ENCODE measurements around the gene IRGQ. TPM values are rescaled to one million over a fixed set of nuclear protein-coding genes. Genes with fewer than 3 reads are reported as not detected.

IRGQ gene
- total and polyA plus RNA-seq, 4 donors: 4.3 to 25.5 (median 13.8) TPM

DNA sequence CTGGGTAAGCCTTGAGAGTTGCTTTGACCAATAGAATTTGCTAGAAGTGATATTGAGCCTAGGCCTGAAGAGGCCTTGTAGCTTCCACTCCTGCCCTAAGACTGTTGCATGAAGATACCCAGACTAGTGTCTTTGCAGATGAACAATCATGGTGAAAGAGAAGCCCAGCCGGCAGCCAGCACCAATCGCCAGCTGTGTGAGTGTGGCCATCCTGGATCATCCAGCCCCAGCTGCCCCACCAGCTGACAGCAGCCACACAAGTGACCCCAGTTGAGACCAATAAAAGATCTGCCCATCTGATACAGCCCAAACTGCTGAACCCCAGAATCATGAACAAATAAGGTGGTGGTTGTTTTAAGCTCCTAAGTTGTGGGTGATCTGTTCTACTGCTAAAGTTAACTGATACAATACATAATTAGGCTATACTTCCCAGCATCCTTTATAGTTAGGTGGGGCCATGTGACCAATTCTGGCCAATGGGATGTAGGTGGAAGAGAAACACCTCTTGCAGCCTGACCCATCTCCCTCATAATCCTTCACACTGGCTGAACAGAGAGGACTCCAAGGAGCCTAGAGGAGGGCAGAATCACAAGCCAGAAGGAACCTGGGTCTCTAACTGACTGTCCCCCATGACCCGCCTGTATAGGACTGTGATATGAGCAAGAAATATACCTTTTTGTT is 32.9 kb upstream of the IRGQ start:
- 90 to 95% methylated on average over 3 of the region's 3 CpGs for WGBS, 2 donors
- H3K27me3 ChIP-seq (ENCODE audit: control insufficient read depth in 1 of 2, insufficient read depth in 2 of 2, low read length in 1 of 2): no peaks in the 10 kb centered on the region

DNA sequence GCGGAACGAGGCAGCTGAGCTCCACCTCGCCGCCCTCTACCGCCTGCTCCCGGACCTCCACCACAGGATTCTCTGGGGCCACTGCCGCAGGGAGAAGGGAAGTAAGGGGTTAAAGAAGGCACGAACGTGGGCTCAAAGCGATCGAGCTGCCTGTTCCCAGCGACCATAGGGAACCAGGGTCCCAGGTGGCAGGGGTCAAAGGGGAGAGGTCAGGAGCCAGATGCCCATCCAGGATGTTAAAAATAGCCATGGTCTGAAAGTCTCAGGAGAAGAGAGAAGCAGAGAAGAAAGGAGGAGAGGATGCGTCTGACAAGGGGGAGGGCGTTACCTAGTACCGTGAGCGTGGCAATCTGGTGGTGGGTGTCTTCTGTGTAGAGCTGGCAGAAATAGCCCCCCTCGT is 30.9 kb upstream of the IRGQ start:
- no peaks in the 10 kb centered on the region for H3K4me1 ChIP-seq (ENCODE audit: control insufficient read depth in 1 of 2, insufficient read depth in 2 of 2, low read length in 2 of 2)
- H3K36me3 ChIP-seq (ENCODE audit: control insufficient read depth in 1 of 2, insufficient read depth in 2 of 2, low read length in 1 of 2): no peaks in the 10 kb centered on the region
- H3K27ac ChIP-seq (ENCODE audit: low read depth in 1 of 2, low read length in 2 of 2): no peak overlapping the region
- 46 to 55% methylated on average over 17 of the region's 17 CpGs for WGBS, 2 donors
- H3K9me3 ChIP-seq (ENCODE audit: control insufficient read depth, low read length): no peaks in the 10 kb centered on the region
- ATAC-seq (ENCODE audit: low FRiP score): no peak
- H3K27me3 ChIP-seq (ENCODE audit: control insufficient read depth in 1 of 2, insufficient read depth in 2 of 2, low read length in 1 of 2): no peaks in the 10 kb centered on the region
- no peak overlapping the region for H3K4me3 ChIP-seq (ENCODE audit: low read length in 2 of 2)
- DNase-seq: no peak
- intact Hi-C loops (cut with DNase I): no loop called here

More for the DNA sequence above, 32.9 kb upstream of the IRGQ start:
- intact Hi-C loops (cut with DNase I): no loop called here
- ATAC-seq (ENCODE audit: low FRiP score) (no peak), DNase-seq (no peak)
- H3K27ac ChIP-seq (ENCODE audit: low read depth in 1 of 2, low read length in 2 of 2): no peak overlapping the region
- H3K36me3 ChIP-seq (ENCODE audit: control insufficient read depth in 1 of 2, insufficient read depth in 2 of 2, low read length in 1 of 2): no peaks in the 10 kb centered on the region
- H3K4me1 ChIP-seq (ENCODE audit: control insufficient read depth in 1 of 2, insufficient read depth in 2 of 2, low read length in 2 of 2): no peaks in the 10 kb centered on the region
- no peak overlapping the region for H3K4me3 ChIP-seq (ENCODE audit: low read length in 2 of 2)
- no peaks in the 10 kb centered on the region for H3K9me3 ChIP-seq (ENCODE audit: control insufficient read depth, low read length)

DNA sequence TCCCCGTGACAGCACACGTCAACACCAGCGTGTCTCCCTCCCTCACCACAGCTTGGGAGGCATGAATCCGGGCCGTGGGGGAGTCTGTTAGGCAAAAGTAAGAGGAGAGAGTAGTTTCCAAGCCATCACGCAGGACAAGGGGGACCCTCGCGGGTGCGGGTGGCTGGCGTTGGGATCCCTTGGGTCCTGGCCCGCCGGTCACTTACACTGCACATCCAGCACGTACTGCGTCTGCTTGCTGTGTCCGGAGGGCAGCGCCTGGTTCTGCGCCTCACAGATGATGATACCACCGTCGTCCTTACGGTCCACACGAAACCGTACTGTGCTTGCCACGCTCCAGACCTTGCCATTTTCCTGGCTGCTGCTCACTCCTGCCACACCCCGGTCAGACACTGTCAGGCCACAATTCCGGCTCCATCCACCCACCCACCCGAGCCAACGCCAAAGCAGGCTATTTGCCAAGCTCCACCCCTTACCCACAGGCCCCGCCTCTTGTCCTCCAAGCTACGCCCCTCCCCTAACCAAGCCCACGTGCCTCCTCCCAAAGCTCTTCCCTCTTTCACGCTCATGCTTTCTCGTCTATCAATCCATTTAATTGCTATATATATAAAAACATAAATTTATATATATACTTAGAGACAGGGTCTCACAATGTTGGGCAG is 30.1 kb upstream of the IRGQ start:
- no peaks in the 10 kb centered on the region for H3K9me3 ChIP-seq (ENCODE audit: control insufficient read depth, low read length)
- no peaks in the 10 kb centered on the region for H3K4me1 ChIP-seq (ENCODE audit: control insufficient read depth in 1 of 2, insufficient read depth in 2 of 2, low read length in 2 of 2)
- H3K4me3 ChIP-seq (ENCODE audit: low read length in 2 of 2): no peak overlapping the region
- intact Hi-C loops (cut with DNase I): no loop called here
- 77 to 80% methylated on average over 32 of the region's 32 CpGs for WGBS, 2 donors
- no peak for DNase-seq
- ATAC-seq (ENCODE audit: low FRiP score): no peak
- no peaks in the 10 kb centered on the region for H3K27me3 ChIP-seq (ENCODE audit: control insufficient read depth in 1 of 2, insufficient read depth in 2 of 2, low read length in 1 of 2)
- H3K27ac ChIP-seq (ENCODE audit: low read depth in 1 of 2, low read length in 2 of 2): no peak overlapping the region
- no peaks in the 10 kb centered on the region for H3K36me3 ChIP-seq (ENCODE audit: control insufficient read depth in 1 of 2, insufficient read depth in 2 of 2, low read length in 1 of 2)

DNA sequence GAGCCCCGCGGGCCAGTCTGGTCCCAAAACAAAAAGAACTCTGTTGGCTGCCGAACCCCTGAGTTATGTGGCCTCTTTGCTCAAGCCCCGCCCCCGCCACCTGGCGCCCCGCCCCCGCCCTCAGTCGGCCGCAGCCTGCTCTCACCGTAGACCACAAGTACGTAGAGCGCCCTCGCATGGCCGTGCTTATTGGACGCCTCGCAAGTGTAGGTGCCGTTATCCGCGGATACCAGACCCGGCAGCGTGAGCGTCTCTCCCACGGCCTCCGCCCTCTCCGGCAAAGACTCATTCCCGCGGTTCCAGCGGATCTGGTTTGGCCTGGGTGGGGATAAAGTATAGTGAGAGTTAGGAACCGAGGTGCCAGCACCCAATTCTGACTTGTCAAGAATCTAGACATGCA is 29.0 kb upstream of the IRGQ start:
- H3K9me3 ChIP-seq (ENCODE audit: control insufficient read depth, low read length): no peaks in the 10 kb centered on the region
- peak in 1 of 2 donors; percentile 77 for DNase-seq
- 32 to 34% methylated on average over 30 of the region's 30 CpGs for WGBS, 2 donors
- intact Hi-C loops (cut with DNase I): no loop called here
- no peak overlapping the region for H3K4me3 ChIP-seq (ENCODE audit: low read length in 2 of 2)
- no peaks in the 10 kb centered on the region for H3K36me3 ChIP-seq (ENCODE audit: control insufficient read depth in 1 of 2, insufficient read depth in 2 of 2, low read length in 1 of 2)
- H3K27me3 ChIP-seq (ENCODE audit: control insufficient read depth in 1 of 2, insufficient read depth in 2 of 2, low read length in 1 of 2): no peaks in the 10 kb centered on the region
- no peak overlapping the region for H3K27ac ChIP-seq (ENCODE audit: low read depth in 1 of 2, low read length in 2 of 2)
- ATAC-seq (ENCODE audit: low FRiP score): no peak
- no peaks in the 10 kb centered on the region for H3K4me1 ChIP-seq (ENCODE audit: control insufficient read depth in 1 of 2, insufficient read depth in 2 of 2, low read length in 2 of 2)

- Histone ChIP-seq H3K4me1 (ENCODE audit: control insufficient read depth in 1 of 2, insufficient read depth in 2 of 2, low read length in 2 of 2) (no peaks in the 10 kb centered on the region), H3K9me3 (ENCODE audit: control insufficient read depth, low read length) (no peaks in the 10 kb centered on the region), H3K27ac (ENCODE audit: low read depth in 1 of 2, low read length in 2 of 2) (no peak overlapping the region), H3K36me3 (ENCODE audit: control insufficient read depth in 1 of 2, insufficient read depth in 2 of 2, low read length in 1 of 2) (no peaks in the 10 kb centered on the region), H3K27me3 (ENCODE audit: control insufficient read depth in 1 of 2, insufficient read depth in 2 of 2, low read length in 1 of 2) (no peaks in the 10 kb centered on the region), H3K4me3 (ENCODE audit: low read length in 2 of 2) (no peak overlapping the region)
- WGBS, 2 donors: 75 to 81% methylated on average over 35 of the region's 35 CpGs
- DNase-seq (no peak), ATAC-seq (ENCODE audit: low FRiP score) (no peak)
- intact Hi-C loops (cut with DNase I): no loop called here
Observed at GRCh38 chr19:43623889-43624670, 28.1 kb upstream of the IRGQ start.

DNA sequence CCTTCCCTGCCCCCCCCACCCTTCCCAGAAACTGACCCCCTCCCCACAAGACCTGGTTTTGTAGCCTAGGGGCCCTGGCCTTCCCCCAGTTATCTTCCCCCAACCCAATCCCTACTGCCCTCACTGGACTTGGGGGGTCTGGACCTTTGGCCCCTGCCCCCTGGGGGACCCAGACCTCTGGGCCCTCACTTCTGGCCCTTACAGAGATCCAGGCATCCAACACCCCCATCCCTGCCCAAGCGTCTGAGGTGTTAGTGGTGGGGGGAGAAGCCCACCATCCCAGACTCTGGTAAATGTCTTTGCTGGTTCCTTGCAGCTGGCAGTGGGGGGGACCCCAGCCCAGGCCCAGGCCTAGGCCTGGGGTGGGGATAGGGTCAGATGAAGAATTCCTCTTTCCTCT is 27.0 kb upstream of the IRGQ start:
- no peaks in the 10 kb centered on the region for H3K27me3 ChIP-seq (ENCODE audit: control insufficient read depth in 1 of 2, insufficient read depth in 2 of 2, low read length in 1 of 2)
- H3K4me3 ChIP-seq (ENCODE audit: low read length in 2 of 2): no peak overlapping the region
- H3K4me1 ChIP-seq (ENCODE audit: control insufficient read depth in 1 of 2, insufficient read depth in 2 of 2, low read length in 2 of 2): no peaks in the 10 kb centered on the region
- intact Hi-C loops (cut with DNase I): no loop called here
- ATAC-seq (ENCODE audit: low FRiP score) (no peak), DNase-seq (no peak)
- H3K9me3 ChIP-seq (ENCODE audit: control insufficient read depth, low read length): no peaks in the 10 kb centered on the region
- no peak overlapping the region for H3K27ac ChIP-seq (ENCODE audit: low read depth in 1 of 2, low read length in 2 of 2)
- 79 to 86% methylated on average over 1 of the region's 1 CpG for WGBS, 2 donors
- no peaks in the 10 kb centered on the region for H3K36me3 ChIP-seq (ENCODE audit: control insufficient read depth in 1 of 2, insufficient read depth in 2 of 2, low read length in 1 of 2)

DNA sequence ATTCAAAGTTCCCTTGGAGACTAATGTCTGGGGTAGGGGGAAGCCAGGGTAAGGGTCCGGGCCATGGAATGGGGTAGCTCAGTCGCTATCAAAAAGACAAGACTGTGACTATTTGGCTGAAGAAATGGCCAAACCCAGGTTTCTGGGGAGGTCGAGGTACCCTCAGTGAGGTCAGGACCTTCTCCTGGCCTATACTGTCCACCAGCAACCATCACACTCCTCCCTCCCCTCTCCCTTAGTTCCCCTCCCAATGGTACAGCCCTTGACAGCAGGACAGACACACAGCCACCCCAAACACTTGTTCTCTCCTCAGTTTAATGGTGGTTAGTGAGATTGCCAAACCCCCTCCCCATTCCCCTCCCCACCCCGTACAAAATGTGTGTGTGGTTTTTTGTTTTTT is 26.1 kb upstream of the IRGQ start:
- no peak overlapping the region for H3K27ac ChIP-seq (ENCODE audit: low read depth in 1 of 2, low read length in 2 of 2)
- no peak overlapping the region for H3K4me3 ChIP-seq (ENCODE audit: low read length in 2 of 2)
- 53 to 55% methylated on average over 4 of the region's 4 CpGs for WGBS, 2 donors
- H3K9me3 ChIP-seq (ENCODE audit: control insufficient read depth, low read length): no peaks in the 10 kb centered on the region
- no peaks in the 10 kb centered on the region for H3K36me3 ChIP-seq (ENCODE audit: control insufficient read depth in 1 of 2, insufficient read depth in 2 of 2, low read length in 1 of 2)
- DNase-seq (no peak), ATAC-seq (ENCODE audit: low FRiP score) (no peak)
- H3K27me3 ChIP-seq (ENCODE audit: control insufficient read depth in 1 of 2, insufficient read depth in 2 of 2, low read length in 1 of 2): no peaks in the 10 kb centered on the region
- no peaks in the 10 kb centered on the region for H3K4me1 ChIP-seq (ENCODE audit: control insufficient read depth in 1 of 2, insufficient read depth in 2 of 2, low read length in 2 of 2)
- intact Hi-C loops (cut with DNase I): no loop called here

- ATAC-seq (ENCODE audit: low FRiP score) (peak; percentile 1), DNase-seq (peak; percentile 89 to 95)
- Histone ChIP-seq H3K9me3 (ENCODE audit: control insufficient read depth, low read length) (no peaks in the 10 kb centered on the region), H3K4me3 (ENCODE audit: low read length in 2 of 2) (peak overlapping the region; percentile 43 to 52), H3K27ac (ENCODE audit: low read depth in 1 of 2, low read length in 2 of 2) (peak overlapping the region in 1 of 2 donors; percentile 69), H3K4me1 (ENCODE audit: control insufficient read depth in 1 of 2, insufficient read depth in 2 of 2, low read length in 2 of 2) (no peaks in the 10 kb centered on the region), H3K27me3 (ENCODE audit: control insufficient read depth in 1 of 2, insufficient read depth in 2 of 2, low read length in 1 of 2) (no peaks in the 10 kb centered on the region), H3K36me3 (ENCODE audit: control insufficient read depth in 1 of 2, insufficient read depth in 2 of 2, low read length in 1 of 2) (no peaks in the 10 kb centered on the region)
- intact Hi-C loops (cut with DNase I): no loop called here
- WGBS, 2 donors: 29 to 30% methylated on average over 23 of the region's 23 CpGs
Observed at GRCh38 chr19:43620061-43621001, 24.4 kb upstream of the IRGQ start.

Data from aorta (tissue), 5 donors.